ENCODE data around the gene OR4N5. TPM values are rescaled to one million over a fixed set of nuclear protein-coding genes. Genes with fewer than 3 reads are reported as not detected.

The OR4N5 gene
- total RNA-seq, 1 donor from 2014 or later, result not detected

GRCh38 chr14:20184181-20184580 lies 45.6 kb downstream of the OR4N5 start:
- H3K27me3 ChIP-seq (ENCODE audit: low read depth), result no peaks in the 10 kb centered on the region
- ATAC-seq, result no peak
- H3K4me1 ChIP-seq, result no peaks in the 10 kb centered on the region
- TF ChIP-seq, protein P1, sequence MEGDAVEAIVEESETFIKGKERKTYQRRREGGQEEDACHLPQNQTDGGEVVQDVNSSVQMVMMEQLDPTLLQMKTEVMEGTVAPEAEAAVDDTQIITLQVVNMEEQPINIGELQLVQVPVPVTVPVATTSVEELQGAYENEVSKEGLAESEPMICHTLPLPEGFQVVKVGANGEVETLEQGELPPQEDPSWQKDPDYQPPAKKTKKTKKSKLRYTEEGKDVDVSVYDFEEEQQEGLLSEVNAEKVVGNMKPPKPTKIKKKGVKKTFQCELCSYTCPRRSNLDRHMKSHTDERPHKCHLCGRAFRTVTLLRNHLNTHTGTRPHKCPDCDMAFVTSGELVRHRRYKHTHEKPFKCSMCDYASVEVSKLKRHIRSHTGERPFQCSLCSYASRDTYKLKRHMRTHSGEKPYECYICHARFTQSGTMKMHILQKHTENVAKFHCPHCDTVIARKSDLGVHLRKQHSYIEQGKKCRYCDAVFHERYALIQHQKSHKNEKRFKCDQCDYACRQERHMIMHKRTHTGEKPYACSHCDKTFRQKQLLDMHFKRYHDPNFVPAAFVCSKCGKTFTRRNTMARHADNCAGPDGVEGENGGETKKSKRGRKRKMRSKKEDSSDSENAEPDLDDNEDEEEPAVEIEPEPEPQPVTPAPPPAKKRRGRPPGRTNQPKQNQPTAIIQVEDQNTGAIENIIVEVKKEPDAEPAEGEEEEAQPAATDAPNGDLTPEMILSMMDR (IDR thresholded peaks at IDR 0.05), result no peak
- H3K9me3 ChIP-seq, result no peaks in the 10 kb centered on the region
- no peaks in the 10 kb centered on the region for H3K36me3 ChIP-seq
- H3K4me3 ChIP-seq, result no peak overlapping the region
- DNase-seq, result no peak
- no peak overlapping the region for H3K27ac ChIP-seq
- intact Hi-C loops (cut with DNase I), result no loop called here

GRCh38 chr14:20190596-20190995 lies 52.0 kb downstream of the OR4N5 start, which contains the start of gene OR11G2:
OR11G2 (plus strand) TSS chr14:20190896; CDS start chr14:20197438, 6,542 bp downstream.
- TF ChIP-seq, protein P1 (IDR thresholded peaks at IDR 0.05), result no peak
- intact Hi-C loops (cut with DNase I), result no loop called here
- H3K27ac ChIP-seq, result no peak within 1 kb of the TSS

DNA sequence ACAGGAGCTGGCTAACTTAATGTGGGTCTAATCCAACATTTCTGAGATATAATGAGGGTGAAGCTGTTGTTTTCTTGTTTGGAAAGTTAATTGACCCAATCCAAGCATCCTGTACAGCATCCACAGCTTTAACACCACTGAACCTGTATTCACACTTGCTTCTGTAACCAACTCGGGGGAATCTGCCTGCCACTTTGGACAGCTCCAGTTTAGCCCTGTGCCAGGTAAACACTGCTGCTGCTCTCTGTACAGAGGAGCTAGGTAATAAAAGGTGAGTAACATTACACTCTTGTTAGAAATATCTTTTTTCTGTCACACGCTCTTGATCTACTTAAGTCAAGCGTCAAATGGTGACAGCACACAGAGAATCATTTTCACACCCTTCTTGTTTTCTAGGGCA lies 52.8 kb downstream of the OR4N5 start:
- Histone ChIP-seq H3K27ac (no peak overlapping the region), H3K4me3 (no peak overlapping the region), H3K4me1 (no peaks in the 10 kb centered on the region), H3K27me3 (ENCODE audit: low read depth) (no peaks in the 10 kb centered on the region), H3K9me3 (no peaks in the 10 kb centered on the region), H3K36me3 (no peaks in the 10 kb centered on the region)
- TF ChIP-seq, protein P1 (IDR thresholded peaks at IDR 0.05), result no peak
- ATAC-seq (no peak), DNase-seq (no peak)
- intact Hi-C loops (cut with DNase I), result no loop called here

More at GRCh38 chr14:20190596-20190995, 52.0 kb downstream of the OR4N5 start, which contains the start of gene OR11G2:
- ATAC-seq (no peak), DNase-seq (no peak)
- Histone ChIP-seq H3K9me3 (no peaks in the 10 kb centered on the region), H3K4me3 (no peak within 1 kb of the TSS), H3K4me1 (no peaks in the 10 kb centered on the region), H3K27me3 (ENCODE audit: low read depth) (no peaks in the 10 kb centered on the region), H3K36me3 (no peaks in the 10 kb centered on the region)

- Histone ChIP-seq H3K36me3 (no peaks in the 10 kb centered on the region), H3K4me3 (no peak overlapping the region), H3K27ac (no peak overlapping the region), H3K4me1 (no peaks in the 10 kb centered on the region), H3K27me3 (ENCODE audit: low read depth) (no peaks in the 10 kb centered on the region), H3K9me3 (no peaks in the 10 kb centered on the region)
- TF ChIP-seq, protein P1 (IDR thresholded peaks at IDR 0.05), result no peak
- ATAC-seq (no peak), DNase-seq (no peak)
- intact Hi-C loops (cut with DNase I), result no loop called here
Observed at GRCh38 chr14:20194101-20194500, 55.5 kb downstream of the OR4N5 start.

Other genes starting within 250 kb of the OR4N5 start
- gene OR4K5, start 218.2 kb upstream of the OR4N5 start, total RNA-seq, result not detected
- not detected for gene OR4K1, start 207.9 kb upstream of the OR4N5 start, total RNA-seq
- gene OR4K15, start 163.2 kb upstream of the OR4N5 start, total RNA-seq, result not detected
- gene OR4Q2, start 136.7 kb upstream of the OR4N5 start, total RNA-seq, result not detected
- gene OR4K14, start 119.5 kb upstream of the OR4N5 start, total RNA-seq, result not detected
- gene OR4K13, start 102.8 kb upstream of the OR4N5 start, total RNA-seq, result not detected
- not detected for gene OR4L1, start 78.8 kb upstream of the OR4N5 start, total RNA-seq
- not detected for gene OR4K17, start 28.1 kb upstream of the OR4N5 start, total RNA-seq
- not detected for gene OR11G2, start 52.1 kb downstream of the OR4N5 start, total RNA-seq
- gene OR11H6, start 84.9 kb downstream of the OR4N5 start, total RNA-seq, result not detected
- gene OR11H7, start 90.2 kb downstream of the OR4N5 start, total RNA-seq, result not detected
- gene OR11H4, start 100.5 kb downstream of the OR4N5 start, total RNA-seq, result not detected
- 19.3 TPM for gene TTC5, start 167.1 kb downstream of the OR4N5 start, total RNA-seq
- 36.9 TPM for gene CCNB1IP1, start 194.5 kb downstream of the OR4N5 start, total RNA-seq
- gene PARP2, start 204.8 kb downstream of the OR4N5 start, total RNA-seq, result 17.1 TPM

All from lower lobe of right lung (tissue), 2 donors.